Sigmoid colon (tissue), 4 donors: Measurements from ENCODE around the gene TRAFD1.

ENCODE experiments used
- EP300 ChIP-seq, 4 donors: sonication (generic); formaldehyde crosslinking; IDR thresholded peaks; one replicate each; pipeline ENCODE4 v1.6.1; 2017; ENCODE audit warnings: antibody characterized with exemption in 4 of 4
- POLR2AphosphoS5 ChIP-seq, 4 donors: sonication (generic); formaldehyde crosslinking; IDR thresholded peaks; one replicate each; pipeline ENCODE4 v1.6.1; 2017; ENCODE audit warnings: antibody characterized with exemption in 4 of 4
- TF ChIP-seq, protein P1 (sequence below), 4 experiments: fragments of 450-650 bp in 3 of 4; fragments of 200-600 bp in 1 of 4; IDR thresholded peaks; one replicate each; pipeline ENCODE4 v1.5.1; 2016 to 2019; ENCODE audit warnings: antibody characterized with exemption in 4 of 4, mild to moderate bottlenecking in 3 of 4, moderate library complexity in 2 of 4

DNA sequence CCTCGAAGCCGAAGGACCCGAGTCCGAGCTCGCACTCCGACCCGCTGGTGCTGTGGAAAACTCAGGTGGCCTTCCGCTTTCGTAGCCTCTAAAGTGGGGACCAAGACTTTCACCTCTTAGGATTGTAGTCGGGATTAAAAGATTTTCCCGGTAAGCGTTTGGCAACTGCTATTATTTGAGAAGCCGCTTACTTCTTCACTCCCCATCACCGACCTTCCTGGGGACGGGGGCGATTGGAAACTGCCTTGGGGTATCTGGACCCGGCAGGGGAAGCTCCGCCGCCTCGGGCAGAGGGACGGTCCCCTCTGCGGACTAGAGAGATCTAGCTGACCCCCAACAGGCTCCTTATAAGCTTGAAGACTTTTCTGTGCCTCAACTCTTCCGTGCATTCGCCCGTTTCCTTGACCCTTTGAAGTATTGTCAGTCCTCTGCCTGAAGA, 659 bp downstream of the TRAFD1 start:
- TF ChIP-seq POLR2AphosphoS5 (IDR thresholded peaks at IDR 0.05) (no peak), EP300 (IDR thresholded peaks at IDR 0.05) (no peak)
- TF ChIP-seq, protein P1, sequence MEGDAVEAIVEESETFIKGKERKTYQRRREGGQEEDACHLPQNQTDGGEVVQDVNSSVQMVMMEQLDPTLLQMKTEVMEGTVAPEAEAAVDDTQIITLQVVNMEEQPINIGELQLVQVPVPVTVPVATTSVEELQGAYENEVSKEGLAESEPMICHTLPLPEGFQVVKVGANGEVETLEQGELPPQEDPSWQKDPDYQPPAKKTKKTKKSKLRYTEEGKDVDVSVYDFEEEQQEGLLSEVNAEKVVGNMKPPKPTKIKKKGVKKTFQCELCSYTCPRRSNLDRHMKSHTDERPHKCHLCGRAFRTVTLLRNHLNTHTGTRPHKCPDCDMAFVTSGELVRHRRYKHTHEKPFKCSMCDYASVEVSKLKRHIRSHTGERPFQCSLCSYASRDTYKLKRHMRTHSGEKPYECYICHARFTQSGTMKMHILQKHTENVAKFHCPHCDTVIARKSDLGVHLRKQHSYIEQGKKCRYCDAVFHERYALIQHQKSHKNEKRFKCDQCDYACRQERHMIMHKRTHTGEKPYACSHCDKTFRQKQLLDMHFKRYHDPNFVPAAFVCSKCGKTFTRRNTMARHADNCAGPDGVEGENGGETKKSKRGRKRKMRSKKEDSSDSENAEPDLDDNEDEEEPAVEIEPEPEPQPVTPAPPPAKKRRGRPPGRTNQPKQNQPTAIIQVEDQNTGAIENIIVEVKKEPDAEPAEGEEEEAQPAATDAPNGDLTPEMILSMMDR (IDR thresholded peaks at IDR 0.05) = no peak
